GM23338 (cell line): ENCODE measurements around the gene RPS2. TPM values are rescaled to one million over a fixed set of nuclear protein-coding genes. Genes with fewer than 3 reads are reported as not detected.

ENCODE experiments used
- ETS1 ChIP-seq: IDR thresholded peaks from 2 replicates; pipeline ENCODE4 v1.6.1; 2016; ENCODE audit warnings: antibody characterized with exemption
- EZH2 ChIP-seq: fragments of 200-600 bp; sonication (generic); IDR thresholded peaks from one replicate; pipeline ENCODE4 v1.8.0; 2017; ENCODE audit warnings: antibody characterized with exemption, mild to moderate bottlenecking, low read depth; ENCODE audit not compliant: unreplicated experiment
- EZH2phosphoT487 ChIP-seq: fragments of 200-600 bp; sonication (generic); IDR thresholded peaks from one replicate; pipeline ENCODE4 v1.8.1; 2018; ENCODE audit warnings: antibody characterized with exemption; ENCODE audit not compliant: unreplicated experiment
- NANOG ChIP-seq: IDR thresholded peaks from 2 replicates; pipeline ENCODE4 v1.6.1; 2016; ENCODE audit warnings: antibody characterized with exemption, borderline replicate concordance
- POLR2AphosphoS5 ChIP-seq: IDR thresholded peaks from 2 replicates; pipeline ENCODE4 v1.6.1; 2016; ENCODE audit warnings: antibody characterized with exemption, low read depth
- REST ChIP-seq: IDR thresholded peaks from one replicate; pipeline ENCODE4 v1.6.1; 2018; ENCODE audit warnings: antibody characterized with exemption; ENCODE audit not compliant: unreplicated experiment
- ZNF462 ChIP-seq: fragments of 250-450 bp; sonication (Bioruptor Pico); IDR thresholded peaks from 2 replicates; pipeline ENCODE4 v1.5.0; 2020; ENCODE audit warnings: mild to moderate bottlenecking, moderate library complexity
- polyA plus RNA-seq: library from polyadenylated mRNA; unstranded; fragments of >200 nt; fragmentation: Nextera tagmentation; extraction: Ambion mirVana; gene quantifications from 2 replicates; pipeline ENCODE4 v1.2.1, GENCODE V29; 2016
- total RNA-seq: library from RNA; depleted of rRNA; stranded (reverse); fragments of >200 nt; shearing (Covaris generic); gene quantifications from 2 replicates; pipeline ENCODE4 v1.2.3, GENCODE V29; 2014

The RPS2 gene
- total and polyA plus RNA-seq, 2 experiments from 2014 or later = 3,786 to 3,992 TPM

GRCh38 chr16:1938316-1938715, 26.3 kb downstream of the RPS2 start (continued):
- no peak for TF ChIP-seq ZNF462 (CRISPR knock-in tag)
- no peak for TF ChIP-seq ETS1
- TF ChIP-seq EZH2phosphoT487 = no peak
- TF ChIP-seq NANOG = no peak
- no peak for TF ChIP-seq REST
- TF ChIP-seq POLR2AphosphoS5 = no peak
- no peak for TF ChIP-seq EZH2
